GM18873 (cell line): ENCODE measurements around the gene HBE1.
"Not testable (repeated sequence)": the region's sequence is repeated elsewhere in the genome, so short reads cannot be mapped to it uniquely, and the experiment has no call there.

Experiments used
- ATAC-seq: cut with Tn5 transposase; IDR thresholded peaks from one replicate; pipeline ENCODE4 v1.9.1; 2021; ENCODE audit warnings: mild to moderate bottlenecking, moderate library complexity, moderate number of reproducible peaks; ENCODE audit not compliant: unreplicated experiment, low FRiP score

HBE1 gene

GRCh38 chr11:5269715-5270147 is at the start of gene HBE1:
HBE1 (minus strand) TSS chr11:5269945; CDS start chr11:5269890, 55 bp downstream.
- no peak for ATAC-seq

- no peak for ATAC-seq
These were observed 47.5 kb upstream of the HBE1 start for GRCh38 chr11:5317292-5317691.

GRCh38 chr11:5313326-5314023 is 43.7 kb upstream of the HBE1 start:
- not testable (repeated sequence) for ATAC-seq

GRCh38 chr11:5310423-5310822 is 40.7 kb upstream of the HBE1 start:
- ATAC-seq, result no peak

GRCh38 chr11:5307256-5308019 is 37.7 kb upstream of the HBE1 start:
- ATAC-seq, result no peak

GRCh38 chr11:5304046-5304445 is 34.3 kb upstream of the HBE1 start:
- ATAC-seq, result no peak

- no peak for ATAC-seq
These were observed 33.9 kb upstream of the HBE1 start for GRCh38 chr11:5303626-5304025.

GRCh38 chr11:5301846-5302245 is 32.1 kb upstream of the HBE1 start, which contains the start of gene OR51B4:
OR51B4 (minus strand) TSS chr11:5301946; CDS start chr11:5301946, 0 bp downstream.
- ATAC-seq, result no peak

GRCh38 chr11:5300251-5300650 is 30.5 kb upstream of the HBE1 start:
- no peak for ATAC-seq

- no peak for ATAC-seq
These were observed 28.7 kb upstream of the HBE1 start for GRCh38 chr11:5298451-5298850.

GRCh38 chr11:5297721-5298323 is 28.1 kb upstream of the HBE1 start:
- no peak for ATAC-seq

GRCh38 chr11:5294342-5294995 is 24.7 kb upstream of the HBE1 start:
- ATAC-seq, result not testable (repeated sequence)

GRCh38 chr11:5293028-5293427 is 23.3 kb upstream of the HBE1 start:
- ATAC-seq, result no peak

- ATAC-seq, result peak; percentile 80
These were observed 21.6 kb upstream of the HBE1 start for GRCh38 chr11:5291207-5291838.

GRCh38 chr11:5290106-5290505 is 20.4 kb upstream of the HBE1 start:
- no peak for ATAC-seq

GRCh38 chr11:5289696-5290095 is 20.0 kb upstream of the HBE1 start:
- no peak for ATAC-seq

- ATAC-seq, result no peak
These were observed 19.3 kb upstream of the HBE1 start for GRCh38 chr11:5288906-5289550.

- ATAC-seq, result no peak
These were observed 18.6 kb upstream of the HBE1 start for GRCh38 chr11:5288108-5288905.

GRCh38 chr11:5286901-5287300 is 17.2 kb upstream of the HBE1 start:
- no peak for ATAC-seq
